IPS-15b (cell line): ENCODE data around the gene GLB1L3.

ENCODE experiments used
- H3K27me3 ChIP-seq: one replicate; pipeline ENCODE4 v1.6.1; 2013; ENCODE audit warnings: low read length; ENCODE audit not compliant: control insufficient read depth, insufficient read depth
- H3K36me3 ChIP-seq: one replicate; pipeline ENCODE4 v1.6.1; 2013; ENCODE audit warnings: low read length; ENCODE audit not compliant: control insufficient read depth, insufficient read depth
- H3K4me1 ChIP-seq: one replicate; pipeline ENCODE4 v1.6.1; 2013; ENCODE audit warnings: mild to moderate bottlenecking, low read length; ENCODE audit not compliant: control insufficient read depth, insufficient read depth
- H3K4me3 ChIP-seq: one replicate; pipeline ENCODE4 v1.5.1; 2013; ENCODE audit warnings: low read depth, low read length
- H3K9ac ChIP-seq: one replicate; pipeline ENCODE4 v1.6.1; 2013; ENCODE audit warnings: low read depth, mild to moderate bottlenecking, low read length
- H3K9me3 ChIP-seq: one replicate; pipeline ENCODE4 v1.6.1; 2013; ENCODE audit warnings: mild to moderate bottlenecking, low read length; ENCODE audit not compliant: control insufficient read depth, insufficient read depth

Gene GLB1L3

DNA sequence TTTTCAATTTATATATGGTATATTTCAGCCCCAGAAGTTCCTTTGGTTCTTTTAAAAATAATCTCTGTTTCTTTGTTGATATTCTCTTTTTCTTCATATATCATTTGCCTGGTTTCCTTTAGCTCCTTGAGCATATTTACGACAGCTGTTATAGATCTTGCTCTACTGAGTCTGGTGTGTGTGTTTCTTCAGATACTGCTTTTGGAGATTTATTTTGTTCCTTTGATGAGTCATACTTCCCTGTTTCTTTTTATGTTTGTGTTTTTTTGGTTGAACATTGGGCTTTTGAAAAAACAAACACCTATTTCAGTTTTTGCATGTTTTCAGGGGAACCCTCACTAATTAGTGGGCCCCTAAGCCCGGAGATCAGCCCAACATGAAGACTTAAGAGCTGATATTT lies 79.0 kb downstream of the GLB1L3 start:
- H3K4me3 ChIP-seq = no peak overlapping the region
- H3K27me3 ChIP-seq = no peaks in the 10 kb centered on the region
- H3K36me3 ChIP-seq = no peaks in the 10 kb centered on the region
- H3K9ac ChIP-seq = no peak overlapping the region
- no peaks in the 10 kb centered on the region for H3K4me1 ChIP-seq
- H3K9me3 ChIP-seq = no peaks in the 10 kb centered on the region

DNA sequence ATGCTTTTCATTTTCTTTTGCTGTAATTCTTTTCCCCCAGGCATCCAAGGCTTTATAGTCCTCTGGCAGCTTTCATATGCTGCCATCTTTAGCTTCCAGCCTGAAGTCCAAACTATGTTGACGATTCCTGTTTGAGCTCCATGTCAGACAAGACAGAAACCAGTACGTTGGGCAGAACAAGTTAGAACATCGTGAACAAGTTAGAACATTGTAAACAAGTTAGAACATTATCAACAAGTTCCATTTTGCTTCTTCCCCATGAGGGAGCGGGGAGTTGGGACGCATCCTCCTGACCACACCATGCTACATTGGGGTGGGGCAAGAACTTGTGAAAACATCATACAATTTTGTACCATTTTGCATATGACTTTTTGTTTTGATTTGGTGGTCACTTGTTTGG lies 79.5 kb downstream of the GLB1L3 start:
- Histone ChIP-seq H3K9me3 (no peaks in the 10 kb centered on the region), H3K9ac (no peak overlapping the region), H3K4me1 (no peaks in the 10 kb centered on the region), H3K27me3 (no peaks in the 10 kb centered on the region), H3K4me3 (no peak overlapping the region), H3K36me3 (no peaks in the 10 kb centered on the region)

DNA sequence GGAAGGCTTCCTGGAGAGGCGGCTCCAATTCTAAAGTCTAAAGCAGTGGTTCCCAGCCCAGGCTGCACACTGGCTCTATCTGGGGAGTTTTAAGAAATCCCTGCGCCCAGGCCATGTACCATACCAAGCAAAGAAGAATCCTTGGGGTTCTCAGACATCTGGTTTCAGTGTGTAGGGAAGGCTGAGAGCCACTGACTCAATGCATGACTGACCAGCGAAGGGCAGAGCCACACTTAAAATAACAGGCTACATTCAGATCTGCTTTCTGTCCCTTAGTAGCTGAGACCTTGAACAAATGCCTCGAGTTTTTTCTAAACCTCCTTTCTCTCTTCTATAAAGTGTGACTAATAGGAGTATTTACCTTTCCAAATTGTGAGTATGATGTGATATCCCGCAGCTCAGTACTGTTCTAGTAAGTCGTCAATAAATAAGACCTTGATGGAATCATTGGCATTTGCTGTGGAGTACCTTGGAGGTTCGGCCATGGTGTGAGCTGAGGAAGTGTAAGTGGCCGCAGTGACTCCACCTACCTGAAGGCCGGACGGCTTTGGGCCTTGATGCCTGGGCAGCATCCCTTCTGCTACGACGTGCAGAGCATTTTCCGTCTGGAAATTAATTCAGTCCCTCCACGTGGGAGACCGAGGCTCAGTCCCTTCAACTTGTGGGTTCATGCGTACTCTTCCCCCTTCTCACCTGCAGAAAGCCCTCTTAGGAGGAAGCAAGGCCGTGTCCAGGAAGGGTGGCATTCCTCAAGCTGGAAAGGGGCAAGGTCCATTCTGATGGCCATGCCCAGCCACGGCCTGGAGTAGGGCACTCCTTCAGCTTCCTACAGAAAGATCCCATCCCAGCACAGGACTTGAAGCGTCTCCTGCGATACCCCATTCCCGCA lies 80.7 kb downstream of the GLB1L3 start:
- Histone ChIP-seq H3K4me1 (no peaks in the 10 kb centered on the region), H3K9me3 (no peaks in the 10 kb centered on the region), H3K27me3 (no peaks in the 10 kb centered on the region), H3K4me3 (no peak overlapping the region), H3K36me3 (no peaks in the 10 kb centered on the region), H3K9ac (no peak overlapping the region)

DNA sequence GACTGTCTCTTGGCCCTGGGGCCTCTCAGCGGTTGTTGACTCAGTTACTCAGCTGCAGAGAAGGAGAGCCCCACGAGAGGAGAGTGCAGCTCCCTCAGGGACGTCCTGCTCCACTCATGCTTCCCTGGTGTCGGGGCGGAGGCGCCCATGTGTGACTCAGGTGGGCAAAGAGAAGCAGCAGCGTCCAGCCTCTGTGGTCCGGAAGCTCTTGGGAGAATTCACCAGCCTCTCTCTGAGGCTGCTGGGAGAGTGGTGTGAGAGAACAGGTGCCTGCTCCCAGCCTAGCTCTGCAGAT lies 81.3 kb downstream of the GLB1L3 start:
- Histone ChIP-seq H3K9ac (no peak overlapping the region), H3K4me1 (no peaks in the 10 kb centered on the region), H3K9me3 (no peaks in the 10 kb centered on the region), H3K36me3 (no peaks in the 10 kb centered on the region), H3K27me3 (no peaks in the 10 kb centered on the region), H3K4me3 (no peak overlapping the region)

DNA sequence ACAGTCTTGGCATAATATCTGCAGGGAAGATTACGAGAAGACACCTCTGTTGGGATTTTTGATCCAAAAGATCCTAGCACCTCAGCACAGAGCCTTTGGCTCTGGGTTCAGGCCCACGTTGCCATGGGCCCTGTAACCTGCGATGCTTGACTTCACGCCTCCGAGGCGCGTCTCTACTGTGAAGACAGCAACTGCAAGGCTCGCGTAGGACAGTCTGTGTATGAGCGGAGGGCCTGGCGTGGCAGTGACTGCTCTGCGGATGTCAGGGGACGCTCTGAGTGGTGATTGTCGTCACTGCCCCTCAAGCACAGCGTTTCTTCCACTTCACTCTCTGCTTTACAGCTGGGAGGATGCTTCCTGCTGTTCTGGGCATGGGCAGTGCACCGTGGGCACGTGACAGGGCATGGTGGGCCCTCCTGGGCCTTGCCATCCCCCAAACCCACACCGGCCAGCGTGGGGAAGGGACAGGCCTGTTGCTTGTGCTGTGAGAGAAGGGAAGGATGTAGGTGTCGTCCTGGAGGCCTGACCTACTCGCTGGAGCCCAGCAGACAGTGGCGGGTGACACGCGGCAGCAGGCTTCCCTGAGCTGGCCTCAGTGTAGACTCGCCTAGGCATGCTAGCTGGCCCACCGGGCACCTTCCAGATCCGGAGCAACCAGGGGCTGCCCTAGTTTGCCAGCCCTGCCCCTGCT lies 82.1 kb downstream of the GLB1L3 start:
- H3K9ac ChIP-seq = no peak overlapping the region
- H3K4me3 ChIP-seq = no peak overlapping the region
- no peaks in the 10 kb centered on the region for H3K4me1 ChIP-seq
- no peaks in the 10 kb centered on the region for H3K9me3 ChIP-seq
- H3K27me3 ChIP-seq = no peaks in the 10 kb centered on the region
- H3K36me3 ChIP-seq = no peaks in the 10 kb centered on the region

DNA sequence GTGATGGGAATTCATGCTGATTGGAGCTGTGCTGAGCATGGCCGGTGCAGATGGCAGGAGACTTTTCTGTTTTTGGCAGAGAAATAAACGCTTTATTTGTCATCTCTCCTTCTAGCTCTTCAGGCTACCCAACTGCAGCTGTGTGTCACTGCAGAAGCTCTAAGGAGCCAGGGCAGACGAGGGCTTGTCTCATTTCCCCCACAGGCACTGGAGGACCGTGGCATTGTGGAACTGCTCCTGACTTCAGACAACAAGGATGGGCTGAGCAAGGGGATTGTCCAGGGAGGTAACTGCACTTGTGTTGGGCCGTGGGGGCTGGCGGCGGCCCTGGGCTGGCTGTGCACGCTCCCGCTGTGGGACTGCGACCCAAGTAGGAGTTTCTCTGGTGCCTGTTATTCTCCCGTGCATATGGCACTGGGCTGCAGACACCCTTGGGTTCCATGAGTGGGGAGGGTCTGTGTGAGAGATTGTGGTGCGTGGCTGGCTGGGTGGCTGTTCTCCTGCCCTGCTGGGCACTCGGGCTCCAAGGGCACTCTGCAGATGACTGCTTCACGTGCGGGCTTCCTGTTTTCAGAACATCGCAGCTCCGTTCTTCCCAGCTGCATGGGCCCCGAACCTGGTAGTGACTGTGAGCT lies 82.8 kb downstream of the GLB1L3 start:
- no peaks in the 10 kb centered on the region for H3K9me3 ChIP-seq
- H3K9ac ChIP-seq = no peak overlapping the region
- no peaks in the 10 kb centered on the region for H3K36me3 ChIP-seq
- no peak overlapping the region for H3K4me3 ChIP-seq
- no peaks in the 10 kb centered on the region for H3K27me3 ChIP-seq
- no peaks in the 10 kb centered on the region for H3K4me1 ChIP-seq

DNA sequence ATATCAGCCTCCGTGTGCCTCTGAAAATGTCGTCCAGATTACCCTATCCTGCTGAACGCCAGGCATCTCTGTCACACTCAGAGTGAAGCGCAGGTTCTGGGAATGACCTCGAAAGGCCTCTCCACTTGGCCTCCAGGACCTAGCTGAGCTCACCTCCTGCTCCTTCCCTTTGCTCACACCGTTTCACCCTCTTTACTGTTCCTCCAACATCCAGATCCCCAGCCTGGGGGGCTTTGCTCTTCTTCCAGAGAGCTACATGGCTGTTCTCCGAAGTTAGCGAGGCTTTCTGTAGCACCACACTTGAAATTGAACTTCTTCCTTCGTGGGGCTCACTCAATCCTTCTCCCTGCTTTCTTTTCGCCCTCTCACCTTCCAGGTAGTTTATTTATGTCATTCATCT lies 83.5 kb downstream of the GLB1L3 start:
- H3K4me3 ChIP-seq = no peak overlapping the region
- no peaks in the 10 kb centered on the region for H3K36me3 ChIP-seq
- no peaks in the 10 kb centered on the region for H3K4me1 ChIP-seq
- no peaks in the 10 kb centered on the region for H3K9me3 ChIP-seq
- no peak overlapping the region for H3K9ac ChIP-seq
- H3K27me3 ChIP-seq = no peaks in the 10 kb centered on the region

DNA sequence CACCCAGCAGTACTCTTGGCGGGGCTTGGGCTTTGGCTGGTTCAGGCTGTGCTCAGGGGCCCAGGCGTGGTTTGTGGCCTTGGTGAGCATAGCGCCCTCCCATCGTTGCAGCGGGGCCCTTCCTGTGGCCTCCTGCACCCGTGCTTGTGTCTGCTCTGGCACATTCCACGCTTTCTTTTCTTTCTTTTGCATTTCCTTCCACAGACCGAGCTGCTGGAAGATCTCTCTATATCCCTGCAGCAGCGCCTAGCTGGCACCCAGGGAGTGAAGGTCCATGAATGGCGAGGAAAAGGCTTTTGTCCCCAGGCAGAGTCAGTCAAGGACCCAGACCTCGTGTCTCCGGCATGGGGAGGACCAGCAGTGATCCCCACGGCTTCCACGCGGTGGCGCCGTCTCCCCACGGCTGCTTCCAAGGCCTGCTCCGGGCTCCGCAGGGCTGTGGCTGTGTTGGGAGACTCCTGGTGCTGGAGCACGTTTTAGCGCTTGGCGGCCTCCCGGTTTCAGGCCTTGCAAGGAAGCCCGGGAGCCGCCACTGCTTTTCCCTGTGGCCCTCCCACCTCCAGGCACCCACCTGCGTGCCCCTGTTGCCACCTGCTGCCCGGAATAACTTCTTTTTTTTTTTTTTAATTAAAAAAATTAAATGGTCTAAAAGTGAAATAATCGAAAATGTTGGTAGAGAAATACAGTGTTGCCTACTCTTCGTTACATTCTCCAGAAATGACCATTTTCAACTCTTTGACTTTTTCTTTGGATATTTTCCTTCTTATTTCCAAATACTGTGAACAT lies 84.1 kb downstream of the GLB1L3 start:
- H3K36me3 ChIP-seq = no peaks in the 10 kb centered on the region
- H3K27me3 ChIP-seq = no peaks in the 10 kb centered on the region
- H3K9ac ChIP-seq = no peak overlapping the region
- H3K4me1 ChIP-seq = no peaks in the 10 kb centered on the region
- no peaks in the 10 kb centered on the region for H3K9me3 ChIP-seq
- no peak overlapping the region for H3K4me3 ChIP-seq

DNA sequence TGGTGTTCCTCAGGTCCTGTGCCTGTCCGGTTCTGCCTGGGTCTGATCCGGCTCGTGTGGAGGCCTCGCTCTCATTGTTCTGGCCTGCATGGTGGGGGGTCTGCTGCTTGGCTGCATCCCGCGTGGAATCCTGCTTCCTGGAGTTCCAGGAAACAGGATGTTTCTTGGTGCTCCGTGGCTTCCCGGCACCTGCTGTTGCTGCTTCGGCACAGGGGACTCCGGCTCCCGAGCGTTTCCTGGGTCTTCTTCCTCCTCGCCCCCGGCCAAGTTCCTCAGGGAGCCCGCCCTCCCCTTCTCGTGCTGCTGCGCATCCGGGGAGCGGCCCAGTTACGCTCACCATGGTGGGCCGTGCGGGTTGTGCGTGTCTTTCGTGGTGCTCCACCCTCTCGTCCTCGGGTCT lies 85.5 kb downstream of the GLB1L3 start:
- Histone ChIP-seq H3K4me1 (no peaks in the 10 kb centered on the region), H3K9ac (no peak overlapping the region), H3K36me3 (no peaks in the 10 kb centered on the region), H3K4me3 (no peak overlapping the region), H3K27me3 (no peaks in the 10 kb centered on the region), H3K9me3 (no peaks in the 10 kb centered on the region)

DNA sequence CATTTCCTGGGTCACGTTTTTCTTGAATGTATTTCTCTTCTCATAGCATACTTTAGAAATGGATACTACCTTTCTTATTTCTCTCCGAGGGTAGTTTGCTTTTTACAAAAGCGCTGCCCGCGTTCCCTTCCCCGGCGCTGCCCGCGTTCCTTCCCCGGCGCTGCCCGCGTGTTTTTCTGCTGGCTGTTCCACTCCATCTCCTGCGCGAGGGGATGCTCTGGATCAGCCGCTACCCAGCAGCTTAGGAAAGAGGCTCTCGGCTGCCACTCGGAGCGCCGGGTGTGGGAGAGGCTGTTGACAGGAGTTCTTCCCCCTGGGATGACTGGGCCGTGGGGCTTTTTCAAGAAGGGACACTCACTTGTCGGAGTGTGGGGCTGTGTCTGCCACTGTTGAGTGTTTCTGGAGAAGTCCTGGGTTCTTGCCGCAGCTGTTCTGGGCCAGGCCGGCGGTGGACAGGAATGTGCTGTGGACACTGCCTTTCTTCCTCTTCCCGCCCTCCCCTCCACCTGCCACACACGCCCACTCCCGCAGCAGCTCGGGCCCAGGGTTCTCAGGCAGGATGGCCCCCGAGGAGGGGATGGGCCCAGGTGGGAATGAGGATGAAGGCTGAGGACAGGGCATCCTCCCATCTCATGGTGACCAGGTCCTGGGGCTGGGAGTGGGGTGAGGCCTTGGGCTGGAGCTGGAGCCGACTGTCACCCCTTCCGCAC lies 86.2 kb downstream of the GLB1L3 start:
- Histone ChIP-seq H3K27me3 (no peaks in the 10 kb centered on the region), H3K36me3 (no peaks in the 10 kb centered on the region), H3K9ac (no peak overlapping the region), H3K4me1 (no peaks in the 10 kb centered on the region), H3K9me3 (no peaks in the 10 kb centered on the region), H3K4me3 (no peak overlapping the region)

DNA sequence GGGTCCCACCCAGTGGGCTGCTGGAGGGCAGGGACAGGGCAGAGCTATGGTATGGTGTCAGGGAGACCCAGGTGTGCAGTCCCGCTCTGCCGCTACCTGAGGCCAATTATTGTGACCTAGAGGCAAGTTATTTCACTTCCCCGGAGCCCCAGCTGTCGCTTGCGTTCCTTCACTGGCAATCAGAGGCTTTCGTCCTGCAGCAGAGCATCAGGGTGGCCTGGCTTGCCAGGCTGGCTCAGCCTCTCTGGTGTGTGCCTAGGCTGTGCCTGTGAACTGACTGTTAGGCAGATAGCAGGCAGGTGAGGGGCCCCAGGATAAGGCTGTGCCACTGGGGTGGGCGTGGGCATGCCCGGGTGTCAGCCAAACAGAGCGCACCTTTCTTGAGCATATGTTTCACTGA lies 87.0 kb downstream of the GLB1L3 start:
- no peak overlapping the region for H3K9ac ChIP-seq
- H3K36me3 ChIP-seq = no peaks in the 10 kb centered on the region
- no peaks in the 10 kb centered on the region for H3K4me1 ChIP-seq
- no peak overlapping the region for H3K4me3 ChIP-seq
- H3K27me3 ChIP-seq = no peaks in the 10 kb centered on the region
- no peaks in the 10 kb centered on the region for H3K9me3 ChIP-seq
